PC-3 (cell line): Measurements from ENCODE around the gene TTC23. TPM values are rescaled to one million over a fixed set of nuclear protein-coding genes. Genes with fewer than 3 reads are reported as not detected.

Experiments
- ATAC-seq: fragments of 200-7000 bp; cut with Tn5 transposase; 2 replicates; pipeline ENCODE4 v1.9.1; 2020; ENCODE audit warnings: mild to moderate bottlenecking, moderate library complexity
- BruUV-seq: library from RNA; stranded (reverse); fragments of 400-500 nt; replicated peaks from 2 replicates; lab custom pipeline; 2021; lab: Mats Ljungman, UMichigan
- CTCF ChIA-PET: fragments of 300-600 bp; sonication (Branson Sonifier 250); formaldehyde crosslinking; loops from one replicate; lab custom pipeline; 2022; ENCODE audit warnings: antibody characterized with exemption; lab: Charles Lee
- POLR2A ChIA-PET: fragments of 300-600 bp; sonication (Branson Sonifier 250); formaldehyde crosslinking; loops from one replicate; lab custom pipeline; 2022; ENCODE audit warnings: antibody characterized with exemption; ENCODE audit not compliant: unreplicated experiment; lab: Charles Lee
- DNase-seq: peaks from one replicate; pipeline ENCODE4 v3.0.0-alpha.2; 2015
- H2AFZ ChIP-seq: fragments of 300-600 bp; sonication (generic); 2 replicates; pipeline ENCODE4 v1.6.0; 2016; ENCODE audit warnings: antibody characterized with exemption, low read length
- H3F3A ChIP-seq: fragments of 300-600 bp; sonication (generic); one replicate; pipeline ENCODE4 v1.6.0; 2017; ENCODE audit warnings: antibody characterized with exemption, low read length, control low read depth, mild to moderate bottlenecking; ENCODE audit not compliant: unreplicated experiment
- H3K27ac ChIP-seq: fragments of 300-600 bp; sonication (generic); 2 replicates; pipeline ENCODE4 v1.5.1; 2016; ENCODE audit warnings: mild to moderate bottlenecking, low read length
- H3K27me3 ChIP-seq: fragments of 300-600 bp; sonication (generic); 2 replicates; pipeline ENCODE4 v1.6.1; 2016; ENCODE audit warnings: low read length, mixed read lengths
- H3K36me3 ChIP-seq: fragments of 300-600 bp; sonication (generic); 2 replicates; pipeline ENCODE4 v1.6.1; 2016; ENCODE audit warnings: low read depth, mixed run types, low read length, mixed read lengths
- H3K4me1 ChIP-seq: fragments of 300-600 bp; sonication (generic); 2 replicates; pipeline ENCODE4 v1.5.1; 2016; ENCODE audit warnings: low read length; ENCODE audit not compliant: insufficient read depth
- H3K4me2 ChIP-seq: fragments of 300-600 bp; sonication (generic); 2 replicates; pipeline ENCODE4 v1.6.0; 2016; ENCODE audit warnings: low read length
- H3K4me3 ChIP-seq: fragments of 300-600 bp; sonication (generic); 2 replicates; pipeline ENCODE4 v1.5.1; 2016; ENCODE audit warnings: mild to moderate bottlenecking, low read length, mixed read lengths
- H3K79me2 ChIP-seq: fragments of 300-600 bp; sonication (generic); 2 replicates; pipeline ENCODE4 v1.6.1; 2017; ENCODE audit warnings: low read length, mixed read lengths
- H3K9ac ChIP-seq: fragments of 300-600 bp; sonication (generic); 2 replicates; pipeline ENCODE4 v1.6.0; 2016; ENCODE audit warnings: mild to moderate bottlenecking, low read length
- H3K9me2 ChIP-seq: fragments of 300-600 bp; sonication (generic); replicated peaks from 2 replicates; pipeline ENCODE4 v1.6.1; 2016; ENCODE audit warnings: mixed run types, low read length, mixed read lengths
- H3K9me3 ChIP-seq: fragments of 300-600 bp; sonication (generic); 2 replicates; pipeline ENCODE4 v1.6.1; 2016; ENCODE audit warnings: low read length, mixed read lengths
- H4K20me1 ChIP-seq: fragments of 300-600 bp; sonication (generic); 2 replicates; pipeline ENCODE4 v1.6.1; 2016; ENCODE audit warnings: low read length, mixed read lengths
- EZH2 ChIP-seq: fragments of 300-600 bp; sonication (generic); IDR thresholded peaks from one replicate; pipeline ENCODE4 v1.6.1; 2017; ENCODE audit warnings: antibody characterized with exemption, mild to moderate bottlenecking, low read length; ENCODE audit not compliant: unreplicated experiment
- EZH2phosphoT487 ChIP-seq: fragments of 300-600 bp; sonication (generic); IDR thresholded peaks from 2 replicates; pipeline ENCODE4 v1.6.1; 2018; ENCODE audit warnings: mild to moderate bottlenecking, antibody characterized with exemption, low read length, borderline replicate concordance
- intact Hi-C: fragments of 100-400 bp; cut with micrococcal nuclease; formaldehyde crosslinking; loops from 2 replicates; pipeline ENCODE4 v1.9.0; 2023
- total RNA-seq: library from RNA; depleted of rRNA; stranded (reverse); fragments of >200 nt; gene quantifications from 2 replicates; pipeline ENCODE4 v1.2.3, GENCODE V29; 2014
- TF ChIP-seq, protein P1 (sequence below): fragments of 300-600 bp; sonication (generic); conservative IDR thresholded peaks from 2 replicates; pipeline ENCODE4 v1.5.1; 2017; ENCODE audit warnings: antibody characterized with exemption, low read depth, mild to moderate bottlenecking, low read length

TTC23 gene
- total RNA-seq, 1 experiment from 2014 or later: 10.4 TPM

DNA sequence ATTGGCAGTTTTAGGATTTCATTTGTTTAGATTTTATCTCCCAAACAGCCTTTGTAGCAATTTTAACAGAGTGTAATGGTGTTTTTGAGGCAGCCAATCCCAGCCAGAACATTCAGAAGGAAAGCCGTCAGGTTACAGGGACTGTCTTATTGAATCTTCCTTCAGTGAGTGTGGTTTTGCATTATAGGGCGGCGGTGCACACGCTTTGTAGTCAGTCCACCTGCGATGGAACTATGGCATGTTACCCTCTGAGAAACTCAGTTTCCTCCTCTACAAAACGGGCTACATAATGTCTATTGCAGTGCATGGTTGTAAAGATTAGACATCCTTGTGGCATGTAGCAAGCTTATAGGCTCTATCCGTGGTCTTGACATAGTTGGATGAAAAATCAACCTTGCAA, 2.9 kb upstream of the TTC23 start:
- DNase-seq (no peak), ATAC-seq (no peak)
- H3K27ac ChIP-seq: no peak overlapping the region
- no peaks in the 10 kb centered on the region for H3K27me3 ChIP-seq
- BruUV-seq: no TSS peak
- peak overlapping the region; percentile 96 for H3K4me2 ChIP-seq
- no peaks in the 10 kb centered on the region for H3K36me3 ChIP-seq
- H3F3A ChIP-seq: peaks cover 3% of the 10 kb centered on the region
- H3K9me2 ChIP-seq: no peaks in the 10 kb centered on the region
- H3K9me3 ChIP-seq: no peaks in the 10 kb centered on the region
- ChIA-PET CTCF (interaction anchor here (1.2 kb wide), 1 partner anchor 1615 kb away, joined by 10 read pairs; no protein-coding TSS in a partner anchor), POLR2A (no interaction called here)
- intact Hi-C loops: loop anchor here (5.0 kb wide), 1 partner anchor 70 kb away; no protein-coding TSS in a partner anchor
- H2AFZ ChIP-seq: peak overlapping the region; percentile 96; the same call in 1 of the 2 replicates
- peaks cover 32% of the 10 kb centered on the region for H3K79me2 ChIP-seq
- peak overlapping the region; percentile 82; the same call in 1 of the 2 replicates for H3K9ac ChIP-seq
- no peaks in the 10 kb centered on the region for H4K20me1 ChIP-seq
- TF ChIP-seq, protein P1, sequence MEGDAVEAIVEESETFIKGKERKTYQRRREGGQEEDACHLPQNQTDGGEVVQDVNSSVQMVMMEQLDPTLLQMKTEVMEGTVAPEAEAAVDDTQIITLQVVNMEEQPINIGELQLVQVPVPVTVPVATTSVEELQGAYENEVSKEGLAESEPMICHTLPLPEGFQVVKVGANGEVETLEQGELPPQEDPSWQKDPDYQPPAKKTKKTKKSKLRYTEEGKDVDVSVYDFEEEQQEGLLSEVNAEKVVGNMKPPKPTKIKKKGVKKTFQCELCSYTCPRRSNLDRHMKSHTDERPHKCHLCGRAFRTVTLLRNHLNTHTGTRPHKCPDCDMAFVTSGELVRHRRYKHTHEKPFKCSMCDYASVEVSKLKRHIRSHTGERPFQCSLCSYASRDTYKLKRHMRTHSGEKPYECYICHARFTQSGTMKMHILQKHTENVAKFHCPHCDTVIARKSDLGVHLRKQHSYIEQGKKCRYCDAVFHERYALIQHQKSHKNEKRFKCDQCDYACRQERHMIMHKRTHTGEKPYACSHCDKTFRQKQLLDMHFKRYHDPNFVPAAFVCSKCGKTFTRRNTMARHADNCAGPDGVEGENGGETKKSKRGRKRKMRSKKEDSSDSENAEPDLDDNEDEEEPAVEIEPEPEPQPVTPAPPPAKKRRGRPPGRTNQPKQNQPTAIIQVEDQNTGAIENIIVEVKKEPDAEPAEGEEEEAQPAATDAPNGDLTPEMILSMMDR: no peak
- TF ChIP-seq EZH2phosphoT487 (no peak), EZH2 (no peak)
- peaks cover 38% of the 10 kb centered on the region for H3K4me1 ChIP-seq
- H3K4me3 ChIP-seq: peak overlapping the region; percentile 93

DNA sequence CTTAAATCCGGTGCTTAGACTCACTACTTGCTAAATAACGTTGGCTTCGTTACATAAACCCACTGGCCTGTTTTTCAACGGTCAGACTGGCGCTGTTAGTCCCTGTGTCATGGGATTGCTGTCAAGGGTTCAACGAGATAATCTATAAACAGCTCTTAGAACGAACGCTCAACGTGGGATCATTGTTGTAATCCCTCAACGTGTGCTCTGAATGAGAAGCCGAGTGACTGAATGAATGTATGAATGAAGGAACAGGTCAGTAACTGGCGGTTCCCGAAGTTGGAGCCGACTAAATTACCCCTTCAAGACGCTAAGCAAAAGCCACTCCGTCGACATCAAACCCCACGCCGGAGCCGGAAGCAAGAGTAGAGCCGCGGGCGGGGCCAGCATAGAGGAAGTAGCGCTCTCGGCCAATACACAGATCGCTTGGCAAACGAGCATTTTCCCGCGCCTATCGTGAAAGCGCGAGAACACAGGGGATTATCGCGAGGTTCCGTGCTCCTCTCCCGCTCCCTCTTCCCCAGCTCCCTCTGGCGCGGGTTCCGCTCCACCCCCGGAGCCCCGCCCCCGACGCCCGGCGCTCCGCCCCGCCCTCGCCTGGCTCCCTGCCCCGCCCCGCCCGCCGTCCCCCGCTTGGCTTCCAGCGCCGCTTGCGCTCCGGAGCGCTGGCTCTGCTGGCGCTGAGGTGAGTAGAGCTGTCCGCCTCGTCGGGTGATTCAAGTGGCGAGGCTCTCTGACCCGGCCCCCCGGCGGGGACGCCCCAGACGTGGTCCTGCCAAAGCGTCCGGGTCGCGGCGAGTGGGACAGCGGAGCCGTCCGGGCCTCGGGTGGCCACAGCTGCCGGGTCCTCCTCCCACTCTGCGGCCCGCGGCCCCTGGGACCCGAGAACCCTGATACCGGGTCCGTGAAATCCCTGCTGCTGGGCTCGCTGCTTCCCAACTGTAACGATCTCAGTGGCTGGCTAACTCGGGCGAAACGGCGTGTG, 1.8 kb upstream of the TTC23 start, which contains the start of gene LRRC28:
Gene LRRC28, plus strand, starts transcription at position 625 of the 985 bp plus-strand sequence. CDS start 4,477 bp downstream, outside the sequence.
- peak; percentile 90 for ATAC-seq
- Histone ChIP-seq H2AFZ (peak within 1 kb of the TSS; percentile 96), H3K9ac (peak within 1 kb of the TSS; percentile 94), H3F3A (peaks cover 3% of the 10 kb centered on the region), H3K4me2 (peak within 1 kb of the TSS; percentile 96), H3K9me3 (no peaks in the 10 kb centered on the region), H3K4me3 (peak within 1 kb of the TSS; percentile 93), H3K9me2 (no peaks in the 10 kb centered on the region), H3K36me3 (no peaks in the 10 kb centered on the region), H4K20me1 (no peaks in the 10 kb centered on the region), H3K4me1 (peaks cover 38% of the 10 kb centered on the region), H3K79me2 (peaks cover 41% of the 10 kb centered on the region), H3K27ac (peak within 1 kb of the TSS; percentile 73), H3K27me3 (no peaks in the 10 kb centered on the region)
- DNase-seq: peak; percentile 99
- ChIA-PET POLR2A (interaction anchor here (0.6 to 0.7 kb wide), 2 partner anchors 159 to 216 kb away, joined by 3 read pairs; no protein-coding TSS in a partner anchor), CTCF (interaction anchor here (0.6 to 1.2 kb wide), 2 partner anchors 828 to 1616 kb away, joined by 4 to 10 read pairs; no protein-coding TSS in a partner anchor)
- intact Hi-C loops: loop anchor here (5.0 kb wide), 1 partner anchor 71 kb away; no protein-coding TSS in a partner anchor
- BruUV-seq: TSS peak; percentile 91
- TF ChIP-seq EZH2phosphoT487 (no peak), EZH2 (no peak)
- TF ChIP-seq, protein P1: no peak
